SK-N-SH (cell line): ENCODE data around the gene ZAP70. TPM values are rescaled to one million over a fixed set of nuclear protein-coding genes. Genes with fewer than 3 reads are reported as not detected.

ENCODE experiments used
- RAD21 ChIP-seq: IDR thresholded peaks from 2 replicates; pipeline ENCODE4 v1.6.1; 2012; ENCODE audit warnings: mild to moderate bottlenecking, low read length
- polyA plus RNA-seq, 3 experiments: library from polyadenylated mRNA; depleted of rRNA; stranded (reverse); fragments of >200 nt; gene quantifications; 2 replicates each; pipeline ENCODE4 v1.2.3, GENCODE V29; 2012
- small RNA-seq, 7 experiments: library from RNA; depleted of rRNA; stranded (forward); fragments of <200 nt; gene quantifications; one replicate each; pipeline ENCODE3, GENCODE V24; 2012

The ZAP70 gene
- polyA plus RNA-seq, 1 of the 3 experiments (the other 2 are of a cell fraction), result 0.05 TPM

DNA sequence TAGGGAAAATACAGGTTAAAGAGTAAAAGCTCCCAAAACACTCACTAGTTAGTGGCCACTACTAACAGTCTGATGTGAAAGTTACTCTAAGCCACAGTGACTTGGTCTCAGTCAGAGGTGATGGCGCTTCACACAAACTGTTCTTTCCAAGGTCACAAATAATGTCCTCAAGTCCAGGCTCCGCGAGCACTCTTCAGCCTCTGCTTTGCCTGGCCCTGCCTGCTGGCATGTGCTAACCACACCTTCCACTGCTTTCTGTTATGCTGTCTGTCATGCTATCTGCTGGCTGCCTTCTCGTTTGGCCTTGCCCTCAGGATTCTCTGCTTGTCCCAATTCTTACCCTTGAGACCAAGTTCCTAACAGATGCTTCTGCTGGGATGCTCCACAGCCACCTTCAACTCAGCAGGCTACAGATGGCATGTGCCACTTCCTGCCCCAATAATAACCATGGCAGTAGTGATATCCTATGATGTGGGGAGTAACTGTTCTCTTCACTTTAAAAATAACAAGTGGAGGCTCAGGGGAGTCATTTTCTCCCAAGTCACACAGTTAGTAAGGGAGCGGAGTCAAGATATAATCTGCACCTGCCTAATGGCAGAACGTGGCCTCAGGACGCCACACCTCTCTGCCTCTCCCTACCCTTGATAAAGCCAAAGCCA lies 75.7 kb downstream of the ZAP70 start (continued):
- no peak for TF ChIP-seq RAD21

Small RNA genes lying within 50 kb of the gene (small RNA-seq; reads per million reads assigned to genes)
- gene RNU4-8P, result 0 to 0.26 (median 0) reads per million in 7 experiments

Other genes with a start within 250 kb of the ZAP70 start
- 3.8 and 5.2 TPM in 2 replicates for gene ANKRD36B, start 123.7 kb upstream of the ZAP70 start, polyA plus RNA-seq (2012; rRNA removed)
- gene COX5B, start 67.5 kb upstream of the ZAP70 start, polyA plus RNA-seq (2012; rRNA removed), result 493 and 702 TPM in 2 replicates
- gene ACTR1B, start 49.5 kb upstream of the ZAP70 start, polyA plus RNA-seq (2012; rRNA removed), result 51.5 and 55.1 TPM in 2 replicates
- gene C2orf92, start 43.9 kb upstream of the ZAP70 start, polyA plus RNA-seq (2012; rRNA removed), result 3.1 and 5.6 TPM in 2 replicates